Ishikawa (cell line): ENCODE measurements around the gene MAPK8IP2.

Source experiments
- CEBPB ChIP-seq: IDR thresholded peaks from 2 replicates; pipeline ENCODE4 v1.6.1; 2012
- CREB1 ChIP-seq: IDR thresholded peaks from 2 replicates; pipeline ENCODE4 v1.6.1; 2012; ENCODE audit warnings: low read depth
- EP300 ChIP-seq: IDR thresholded peaks from 2 replicates; pipeline ENCODE4 v1.6.1; 2012; ENCODE audit warnings: borderline replicate concordance
- RAD21 ChIP-seq: IDR thresholded peaks from 2 replicates; pipeline ENCODE4 v1.6.1; 2012; ENCODE audit warnings: low read depth
- TAF1 ChIP-seq: IDR thresholded peaks from 2 replicates; pipeline ENCODE4 v1.6.1; 2012; ENCODE audit warnings: low read depth, mild to moderate bottlenecking
- YY1 ChIP-seq: IDR thresholded peaks from 2 replicates; pipeline ENCODE4 v1.6.1; 2012; ENCODE audit warnings: low read depth
- ZBTB7A ChIP-seq: IDR thresholded peaks from 2 replicates; pipeline ENCODE4 v1.6.1; 2012; ENCODE audit warnings: low read depth
- TF ChIP-seq, protein P1 (sequence below): IDR thresholded peaks from 2 replicates; pipeline ENCODE4 v1.6.1; 2012; ENCODE audit warnings: low read depth, mild to moderate bottlenecking
- TF ChIP-seq, protein P2 (sequence below): IDR thresholded peaks from 2 replicates; pipeline ENCODE4 v1.6.1; 2012
- TF ChIP-seq, protein P3 (sequence below): IDR thresholded peaks from 2 replicates; pipeline ENCODE4 v1.6.1; 2012

DNA sequence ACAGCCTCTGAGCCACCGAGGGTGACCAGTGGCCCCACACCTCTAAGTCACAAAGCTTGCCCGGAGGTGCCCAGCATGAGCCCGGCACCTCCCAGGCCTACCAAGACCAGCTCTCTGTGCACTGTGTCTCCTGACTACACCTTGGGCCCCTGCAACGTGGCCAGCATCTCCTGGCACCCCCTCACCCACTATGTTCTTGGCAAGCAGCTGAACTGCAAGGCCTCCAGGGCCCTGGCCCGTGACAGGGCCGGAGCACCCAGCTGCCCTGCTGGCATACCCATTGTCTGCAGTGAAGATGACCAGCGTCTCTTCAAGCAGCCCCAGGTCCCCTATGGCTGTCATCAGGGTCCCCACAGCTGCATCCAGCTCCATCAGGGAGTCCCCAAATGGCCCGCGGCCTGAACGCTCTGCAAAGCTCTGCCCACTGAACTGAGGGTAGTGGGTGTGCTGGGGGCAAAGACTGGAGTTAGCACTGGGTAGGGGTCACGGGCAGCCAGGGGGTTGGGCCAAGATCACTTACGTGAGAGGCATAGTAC is 25.8 kb downstream of the MAPK8IP2 start:
- no peak for TF ChIP-seq ZBTB7A
- TF ChIP-seq CREB1, result no peak
- no peak for TF ChIP-seq YY1
- TF ChIP-seq, protein P1, sequence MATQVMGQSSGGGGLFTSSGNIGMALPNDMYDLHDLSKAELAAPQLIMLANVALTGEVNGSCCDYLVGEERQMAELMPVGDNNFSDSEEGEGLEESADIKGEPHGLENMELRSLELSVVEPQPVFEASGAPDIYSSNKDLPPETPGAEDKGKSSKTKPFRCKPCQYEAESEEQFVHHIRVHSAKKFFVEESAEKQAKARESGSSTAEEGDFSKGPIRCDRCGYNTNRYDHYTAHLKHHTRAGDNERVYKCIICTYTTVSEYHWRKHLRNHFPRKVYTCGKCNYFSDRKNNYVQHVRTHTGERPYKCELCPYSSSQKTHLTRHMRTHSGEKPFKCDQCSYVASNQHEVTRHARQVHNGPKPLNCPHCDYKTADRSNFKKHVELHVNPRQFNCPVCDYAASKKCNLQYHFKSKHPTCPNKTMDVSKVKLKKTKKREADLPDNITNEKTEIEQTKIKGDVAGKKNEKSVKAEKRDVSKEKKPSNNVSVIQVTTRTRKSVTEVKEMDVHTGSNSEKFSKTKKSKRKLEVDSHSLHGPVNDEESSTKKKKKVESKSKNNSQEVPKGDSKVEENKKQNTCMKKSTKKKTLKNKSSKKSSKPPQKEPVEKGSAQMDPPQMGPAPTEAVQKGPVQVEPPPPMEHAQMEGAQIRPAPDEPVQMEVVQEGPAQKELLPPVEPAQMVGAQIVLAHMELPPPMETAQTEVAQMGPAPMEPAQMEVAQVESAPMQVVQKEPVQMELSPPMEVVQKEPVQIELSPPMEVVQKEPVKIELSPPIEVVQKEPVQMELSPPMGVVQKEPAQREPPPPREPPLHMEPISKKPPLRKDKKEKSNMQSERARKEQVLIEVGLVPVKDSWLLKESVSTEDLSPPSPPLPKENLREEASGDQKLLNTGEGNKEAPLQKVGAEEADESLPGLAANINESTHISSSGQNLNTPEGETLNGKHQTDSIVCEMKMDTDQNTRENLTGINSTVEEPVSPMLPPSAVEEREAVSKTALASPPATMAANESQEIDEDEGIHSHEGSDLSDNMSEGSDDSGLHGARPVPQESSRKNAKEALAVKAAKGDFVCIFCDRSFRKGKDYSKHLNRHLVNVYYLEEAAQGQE, result no peak
- TF ChIP-seq RAD21, result no peak
- TF ChIP-seq, protein P2, sequence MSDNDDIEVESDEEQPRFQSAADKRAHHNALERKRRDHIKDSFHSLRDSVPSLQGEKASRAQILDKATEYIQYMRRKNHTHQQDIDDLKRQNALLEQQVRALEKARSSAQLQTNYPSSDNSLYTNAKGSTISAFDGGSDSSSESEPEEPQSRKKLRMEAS, result no peak
- TF ChIP-seq EP300, result no peak
- TF ChIP-seq TAF1, result no peak
- TF ChIP-seq CEBPB, result no peak
- TF ChIP-seq, protein P3, sequence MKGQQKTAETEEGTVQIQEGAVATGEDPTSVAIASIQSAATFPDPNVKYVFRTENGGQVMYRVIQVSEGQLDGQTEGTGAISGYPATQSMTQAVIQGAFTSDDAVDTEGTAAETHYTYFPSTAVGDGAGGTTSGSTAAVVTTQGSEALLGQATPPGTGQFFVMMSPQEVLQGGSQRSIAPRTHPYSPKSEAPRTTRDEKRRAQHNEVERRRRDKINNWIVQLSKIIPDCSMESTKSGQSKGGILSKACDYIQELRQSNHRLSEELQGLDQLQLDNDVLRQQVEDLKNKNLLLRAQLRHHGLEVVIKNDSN, result no peak
